GM18858 (cell line): ENCODE data around the gene ANGPTL3.
A peak's percentile ranks its signal among the peaks of the same experiment; 100 is the strongest.

Experiments used
- ATAC-seq: cut with Tn5 transposase; IDR thresholded peaks from one replicate; pipeline ENCODE4 v1.9.1; 2021; ENCODE audit not compliant: unreplicated experiment

The ANGPTL3 gene

GRCh38 chr1:62625415-62625814, 28.1 kb downstream of the ANGPTL3 start:
- ATAC-seq = peak; percentile 68

GRCh38 chr1:62628506-62628905, 31.2 kb downstream of the ANGPTL3 start:
- ATAC-seq = no peak

DNA sequence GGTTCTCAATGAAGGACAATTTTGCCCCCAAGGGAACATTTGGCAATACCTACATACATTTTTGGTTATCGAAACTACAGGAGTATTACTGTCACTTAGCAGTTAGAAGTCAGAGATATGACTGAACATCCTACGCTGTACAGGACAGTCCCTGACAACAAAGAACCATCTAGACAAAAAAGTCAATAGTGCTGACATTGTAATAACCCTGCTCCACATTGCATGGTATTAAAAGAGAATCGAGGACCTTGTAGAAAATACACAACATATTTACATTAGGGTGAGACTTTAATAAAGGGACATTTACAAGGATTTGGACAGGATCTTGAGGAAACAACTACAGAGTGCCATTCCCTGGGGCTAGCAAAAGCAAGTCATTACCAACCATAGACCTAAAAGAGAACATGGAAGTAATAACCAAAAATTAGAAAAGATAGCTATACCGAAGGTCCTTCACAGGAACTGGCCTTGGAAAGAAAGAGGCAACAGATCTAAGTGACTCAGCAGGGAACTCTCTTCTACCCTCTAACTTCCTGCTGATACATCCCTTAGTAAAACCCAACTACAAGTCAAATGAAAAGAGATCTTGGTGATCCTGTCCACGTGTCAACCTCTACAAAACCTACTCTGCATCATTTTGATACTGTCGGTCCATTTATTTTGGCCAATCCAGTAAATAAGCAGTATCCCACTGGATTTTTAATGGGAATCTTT, 40.2 kb downstream of the ANGPTL3 start:
- ATAC-seq = no peak

DNA sequence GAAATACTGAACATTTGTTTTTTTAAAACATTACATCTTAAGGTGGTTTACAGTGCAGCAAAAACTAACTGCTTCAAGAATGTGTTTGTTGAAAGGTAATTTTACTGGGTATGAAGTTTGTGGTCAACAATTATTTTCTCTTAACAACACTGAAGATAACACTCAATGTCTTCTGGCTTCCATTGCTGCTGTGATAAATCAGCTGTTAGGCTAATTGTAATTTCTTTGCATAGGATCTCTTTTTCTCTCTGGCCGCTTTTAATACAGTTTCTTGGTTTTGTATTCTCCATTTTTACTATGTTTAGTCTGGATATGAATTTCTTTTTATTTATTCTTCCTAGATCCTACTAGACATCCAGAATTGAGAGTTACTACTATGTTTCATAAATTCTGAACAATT, 46.0 kb downstream of the ANGPTL3 start:
- ATAC-seq = no peak

DNA sequence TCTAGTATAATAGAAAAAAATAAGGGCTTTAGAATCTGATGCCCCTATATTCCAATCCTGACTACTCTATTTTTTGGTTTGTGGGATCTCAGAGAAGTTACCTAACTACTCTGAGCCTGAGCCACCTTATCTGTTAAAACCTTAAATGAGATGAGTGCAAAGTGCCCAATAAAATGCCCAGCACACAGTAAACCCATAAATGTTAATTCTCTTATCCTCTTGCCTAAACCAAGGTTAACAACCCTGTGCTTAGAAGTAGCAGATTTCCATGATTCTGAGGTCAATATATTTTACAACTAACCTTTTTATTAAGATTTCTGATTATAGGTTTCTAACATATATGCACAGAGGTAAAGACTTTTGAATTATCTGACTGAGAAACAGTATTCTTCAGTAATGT, 55.1 kb downstream of the ANGPTL3 start:
- ATAC-seq = no peak

DNA sequence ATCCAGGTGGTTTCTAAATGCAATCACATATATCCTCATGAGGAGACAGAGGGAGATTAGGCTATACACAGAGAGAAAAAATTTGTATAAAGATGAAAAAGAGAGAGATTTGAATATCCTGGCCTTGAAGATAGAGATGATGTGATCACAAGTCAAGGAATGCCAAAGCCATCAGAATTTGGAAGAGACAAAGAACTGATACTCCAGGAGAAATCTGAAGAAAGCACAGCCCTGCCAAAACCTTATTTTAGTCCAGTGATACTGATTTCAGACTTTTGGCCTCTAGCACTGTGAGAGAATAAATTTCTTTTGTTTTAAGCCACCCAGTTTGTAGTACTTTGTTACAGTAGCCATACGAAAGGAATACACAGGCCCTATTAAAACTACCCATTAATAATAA, 57.4 kb downstream of the ANGPTL3 start:
- ATAC-seq = no peak
